A673 (cell line): ENCODE measurements around the gene TNPO2. TPM values are rescaled to one million over a fixed set of nuclear protein-coding genes. Genes with fewer than 3 reads are reported as not detected.

ENCODE experiments used
- BruUV-seq: library from RNA; stranded (reverse); fragments of 400-500 nt; replicated peaks from 2 replicates; lab custom pipeline; 2021; lab: Mats Ljungman, UMichigan
- CTCF ChIA-PET: fragments of 300-600 bp; sonication (Branson Sonifier 250); formaldehyde crosslinking; loops from one replicate; lab custom pipeline; 2022; ENCODE audit warnings: antibody characterized with exemption; lab: Charles Lee
- POLR2A ChIA-PET: fragments of 300-600 bp; sonication (Branson Sonifier 250); formaldehyde crosslinking; loops from one replicate; lab custom pipeline; 2022; ENCODE audit warnings: antibody characterized with exemption; ENCODE audit not compliant: low non-redundant PET; lab: Charles Lee
- DNase-seq: peaks from one replicate; pipeline ENCODE4 v3.0.0-alpha.2; 2015; ENCODE audit warnings: low spot score
- H3K27ac ChIP-seq: fragments of 200-600 bp; sonication (generic); 2 replicates; pipeline ENCODE4 v1.5.1; 2016; ENCODE audit warnings: mixed run types, low read depth, mild to moderate bottlenecking, mixed read lengths, antibody characterized with exemption, low read length; ENCODE audit not compliant: poor library complexity, severe bottlenecking
- H3K27me3 ChIP-seq: fragments of 200-600 bp; sonication (generic); replicated peaks from 2 replicates; pipeline ENCODE4 v1.6.1; 2017; ENCODE audit warnings: mixed run types, low read depth, mild to moderate bottlenecking, mixed read lengths, antibody characterized with exemption, low read length; ENCODE audit not compliant: insufficient read depth, poor library complexity
- H3K36me3 ChIP-seq: fragments of 200-600 bp; sonication (generic); 2 replicates; pipeline ENCODE4 v1.6.1; 2016; ENCODE audit warnings: mixed run types, mild to moderate bottlenecking, mixed read lengths, antibody characterized with exemption, low read length; ENCODE audit not compliant: insufficient read depth, poor library complexity, severe bottlenecking
- H3K4me1 ChIP-seq: fragments of 200-600 bp; sonication (generic); 2 replicates; pipeline ENCODE4 v1.6.1; 2017; ENCODE audit warnings: mixed run types, mild to moderate bottlenecking, mixed read lengths, antibody characterized with exemption, low read length; ENCODE audit not compliant: insufficient read depth, poor library complexity, severe bottlenecking
- H3K4me3 ChIP-seq: fragments of 200-600 bp; sonication (generic); 2 replicates; pipeline ENCODE4 v1.5.1; 2016; ENCODE audit warnings: low read depth, mixed run types, mild to moderate bottlenecking, mixed read lengths, low read length; ENCODE audit not compliant: poor library complexity, severe bottlenecking
- H3K9me3 ChIP-seq: fragments of 200-600 bp; sonication (generic); 2 replicates; pipeline ENCODE4 v1.6.1; 2016; ENCODE audit warnings: mixed run types, low read depth, mild to moderate bottlenecking, mixed read lengths, antibody characterized with exemption, low read length; ENCODE audit not compliant: poor library complexity, severe bottlenecking
- CTCF ChIP-seq: fragments of 300-800, 200-600 bp; sonication (generic); conservative IDR thresholded peaks from 2 replicates; pipeline ENCODE4 v1.5.1; 2017; ENCODE audit warnings: low read depth, mild to moderate bottlenecking, antibody characterized with exemption, low read length, moderate library complexity, mixed read lengths
- EZH2 ChIP-seq: fragments of 200-600 bp; sonication (generic); IDR thresholded peaks from 2 replicates; pipeline ENCODE4 v1.6.1; 2017; ENCODE audit warnings: borderline replicate concordance, low read depth, mild to moderate bottlenecking, mixed read lengths, antibody characterized with exemption, low read length; ENCODE audit not compliant: poor library complexity, severe bottlenecking
- intact Hi-C: fragments of 100-400 bp; cut with micrococcal nuclease; formaldehyde crosslinking; loops from one replicate; pipeline ENCODE4 v1.10.0; 2022; ENCODE audit not compliant: unreplicated experiment
- total RNA-seq: library from RNA; stranded (reverse); gene quantifications from 2 replicates; pipeline ENCODE4 v1.2.3, GENCODE V29; 2021

TNPO2 gene
- total RNA-seq, 1 experiment from 2014 or later: 150 TPM

GRCh38 chr19:12754465-12755196, 30.9 kb upstream of the TNPO2 start:
- Histone ChIP-seq H3K9me3 (no peaks in the 10 kb centered on the region), H3K36me3 (no peaks in the 10 kb centered on the region), H3K27me3 (peaks cover 9% of the 10 kb centered on the region), H3K4me1 (peaks cover 8% of the 10 kb centered on the region), H3K4me3 (no peak overlapping the region), H3K27ac (no peak overlapping the region)
- intact Hi-C loops: no loop called here
- TF ChIP-seq CTCF (no peak), EZH2 (no peak)
- POLR2A ChIA-PET: interaction anchor here (0.6 kb wide), 1 partner anchor 209 kb away, joined by 6 read pairs; no protein-coding TSS in a partner anchor
- no peak for DNase-seq
- CTCF ChIA-PET: interaction anchor here (0.7 to 1.5 kb wide), 2 partner anchors 12 to 83 kb away, joined by 3 to 7 read pairs; no protein-coding TSS in a partner anchor
- BruUV-seq: no TSS peak

- Histone ChIP-seq H3K4me1 (peaks cover 27% of the 10 kb centered on the region), H3K9me3 (no peaks in the 10 kb centered on the region), H3K36me3 (peaks cover 6% of the 10 kb centered on the region), H3K4me3 (no peak overlapping the region), H3K27me3 (peaks cover 9% of the 10 kb centered on the region), H3K27ac (no peak overlapping the region)
- CTCF ChIA-PET: interaction anchor here (0.6 to 0.8 kb wide), 2 partner anchors 9 to 526 kb away, joined by 3 to 5 read pairs; no protein-coding TSS in a partner anchor
- no TSS peak for BruUV-seq
- POLR2A ChIA-PET: interaction anchor here (0.6 kb wide), 1 partner anchor 30 kb away, joined by 4 read pairs; no protein-coding TSS in a partner anchor
- TF ChIP-seq EZH2 (no peak), CTCF (no peak)
- DNase-seq: no peak
- intact Hi-C loops: no loop called here
Observed at GRCh38 chr19:12752056-12752781, 28.5 kb upstream of the TNPO2 start.

GRCh38 chr19:12751635-12752034, 27.9 kb upstream of the TNPO2 start, which contains the start of gene BEST2:
BEST2 (plus strand) TSS chr19:12751791; CDS start chr19:12752593, 802 bp downstream.
- no TSS peak for BruUV-seq
- POLR2A ChIA-PET: no interaction called here
- no peak within 1 kb of the TSS for H3K4me3 ChIP-seq
- CTCF ChIA-PET: no interaction called here
- no peak within 1 kb of the TSS for H3K27ac ChIP-seq
- H3K9me3 ChIP-seq: no peaks in the 10 kb centered on the region
- H3K4me1 ChIP-seq: peaks cover 27% of the 10 kb centered on the region
- TF ChIP-seq CTCF (no peak), EZH2 (no peak)
- intact Hi-C loops: no loop called here
- no peak for DNase-seq
- peaks cover 8% of the 10 kb centered on the region for H3K36me3 ChIP-seq
- H3K27me3 ChIP-seq: peaks cover 9% of the 10 kb centered on the region
